HCT116 (cell line): Measurements from ENCODE around the gene CEMIP2.

Experiments used
- EGR1 ChIP-seq: IDR thresholded peaks from 2 replicates; pipeline ENCODE4 v1.6.1; 2012; ENCODE audit warnings: low read depth
- EZH2 ChIP-seq: fragments of 200-600 bp; sonication (generic); IDR thresholded peaks from 2 replicates; pipeline ENCODE4 v1.6.1; 2017; ENCODE audit warnings: antibody characterized with exemption, mixed run types
- POLR2A ChIP-seq: IDR thresholded peaks from 2 replicates; pipeline ENCODE4 v1.7.0; 2011; ENCODE audit warnings: borderline replicate concordance; ENCODE audit not compliant: insufficient read depth, insufficient read length; ENCODE audit errors: extremely low read depth
- SRF ChIP-seq: IDR thresholded peaks from 2 replicates; pipeline ENCODE4 v1.6.1; 2012; ENCODE audit warnings: low read depth
- ZNF274 ChIP-seq: fragments of 200-500 bp; sonication (Bioruptor generic); IDR thresholded peaks from 2 replicates; pipeline ENCODE4 v1.6.1; 2014; ENCODE audit warnings: mild to moderate bottlenecking, low read depth, low read length, inconsistent platforms
- TF ChIP-seq, protein P1 (sequence below): IDR thresholded peaks from 2 replicates; pipeline ENCODE4 v1.6.1; 2012
- TF ChIP-seq, protein P2 (sequence below), 3 experiments: fragments of 200-600 bp in 1 of 3; sonication (generic) in 1 of 3; IDR thresholded peaks in 2 of 3; conservative IDR thresholded peaks in 1 of 3; 2 replicates each; pipeline ENCODE4 v1.5.1; 2012 to 2017; ENCODE audit warnings: low read depth in 2 of 3, low read length in 2 of 3, antibody characterized with exemption in 1 of 3, borderline replicate concordance in 1 of 3, control low read depth in 1 of 3, mild to moderate bottlenecking in 1 of 3, mixed read lengths in 1 of 3, mixed run types in 1 of 3, moderate library complexity in 1 of 3; ENCODE audit not compliant: insufficient read depth in 1 of 3

DNA sequence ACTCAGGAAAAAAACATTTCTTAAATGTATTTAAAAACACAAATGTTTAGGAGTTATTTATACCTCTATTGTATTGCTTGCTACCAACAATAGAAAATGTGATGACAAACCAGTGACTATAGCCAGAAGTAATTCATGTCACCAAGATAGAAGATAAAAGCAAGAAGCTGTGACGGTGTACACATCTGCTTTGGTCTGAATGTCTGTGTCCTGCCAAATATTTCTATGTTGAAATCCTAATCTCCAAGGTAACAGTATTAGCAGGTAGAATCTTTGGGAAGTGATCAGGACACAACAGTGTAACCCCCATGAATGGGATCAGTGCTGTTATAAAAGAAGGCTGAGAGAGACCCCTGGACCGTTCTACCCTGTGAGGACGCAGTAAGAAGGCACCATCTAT is 74.7 kb downstream of the CEMIP2 start:
- TF ChIP-seq, protein P1, sequence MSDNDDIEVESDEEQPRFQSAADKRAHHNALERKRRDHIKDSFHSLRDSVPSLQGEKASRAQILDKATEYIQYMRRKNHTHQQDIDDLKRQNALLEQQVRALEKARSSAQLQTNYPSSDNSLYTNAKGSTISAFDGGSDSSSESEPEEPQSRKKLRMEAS, result no peak
- TF ChIP-seq EGR1, result no peak
- no peak for TF ChIP-seq ZNF274
- TF ChIP-seq, protein P2, sequence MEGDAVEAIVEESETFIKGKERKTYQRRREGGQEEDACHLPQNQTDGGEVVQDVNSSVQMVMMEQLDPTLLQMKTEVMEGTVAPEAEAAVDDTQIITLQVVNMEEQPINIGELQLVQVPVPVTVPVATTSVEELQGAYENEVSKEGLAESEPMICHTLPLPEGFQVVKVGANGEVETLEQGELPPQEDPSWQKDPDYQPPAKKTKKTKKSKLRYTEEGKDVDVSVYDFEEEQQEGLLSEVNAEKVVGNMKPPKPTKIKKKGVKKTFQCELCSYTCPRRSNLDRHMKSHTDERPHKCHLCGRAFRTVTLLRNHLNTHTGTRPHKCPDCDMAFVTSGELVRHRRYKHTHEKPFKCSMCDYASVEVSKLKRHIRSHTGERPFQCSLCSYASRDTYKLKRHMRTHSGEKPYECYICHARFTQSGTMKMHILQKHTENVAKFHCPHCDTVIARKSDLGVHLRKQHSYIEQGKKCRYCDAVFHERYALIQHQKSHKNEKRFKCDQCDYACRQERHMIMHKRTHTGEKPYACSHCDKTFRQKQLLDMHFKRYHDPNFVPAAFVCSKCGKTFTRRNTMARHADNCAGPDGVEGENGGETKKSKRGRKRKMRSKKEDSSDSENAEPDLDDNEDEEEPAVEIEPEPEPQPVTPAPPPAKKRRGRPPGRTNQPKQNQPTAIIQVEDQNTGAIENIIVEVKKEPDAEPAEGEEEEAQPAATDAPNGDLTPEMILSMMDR (IDR thresholded peaks at IDR 0.05 in 2 of 3, conservative IDR thresholded peaks at IDR 0.05 in 1 of 3; ENCODE audit: borderline replicate concordance in 1 of 3, insufficient read depth in 1 of 3, low read depth in 2 of 3, low read length in 2 of 3), result no peak
- TF ChIP-seq POLR2A, result no peak
- TF ChIP-seq EZH2, result no peak
- no peak for TF ChIP-seq SRF
